HUES64 (cell line): ENCODE measurements around the gene FAM236B.
"Not testable (repeated sequence)": the region's sequence is repeated elsewhere in the genome, so short reads cannot be mapped to it uniquely, and the experiment has no call there.

Experiments
- H3K27ac ChIP-seq: 2 replicates; pipeline ENCODE4 v1.7.0; 2013; ENCODE audit warnings: low read depth, low read length, inconsistent platforms
- H3K27me3 ChIP-seq: 2 replicates; pipeline ENCODE4 v1.6.1; 2013; ENCODE audit warnings: mild to moderate bottlenecking, low read length; ENCODE audit not compliant: insufficient read depth
- H3K36me3 ChIP-seq: 2 replicates; pipeline ENCODE4 v1.6.1; 2013; ENCODE audit warnings: mild to moderate bottlenecking, low read length; ENCODE audit not compliant: insufficient read depth
- H3K4me1 ChIP-seq: 2 replicates; pipeline ENCODE4 v1.6.1; 2013; ENCODE audit warnings: mild to moderate bottlenecking, low read length, moderate library complexity; ENCODE audit not compliant: insufficient read depth
- H3K4me3 ChIP-seq: 2 replicates; pipeline ENCODE4 v1.5.1; 2013; ENCODE audit warnings: mild to moderate bottlenecking, low read length, moderate library complexity
- H3K9ac ChIP-seq: 2 replicates; pipeline ENCODE4 v1.6.1; 2013; ENCODE audit warnings: mild to moderate bottlenecking, low read depth, low read length
- H3K9me3 ChIP-seq: 2 replicates; pipeline ENCODE4 v1.6.1; 2013; ENCODE audit warnings: low read depth, low read length; ENCODE audit not compliant: insufficient read depth
- WGBS: fragments of 150-250, 120-280 bp; methylation state at CpG from one replicate; pipeline ENCODE4 v1.1.7; 2013; ENCODE audit warnings: missing lambda C conversion rate; 5-methylcytosine and 5-hydroxymethylcytosine counted together

The FAM236B gene

DNA sequence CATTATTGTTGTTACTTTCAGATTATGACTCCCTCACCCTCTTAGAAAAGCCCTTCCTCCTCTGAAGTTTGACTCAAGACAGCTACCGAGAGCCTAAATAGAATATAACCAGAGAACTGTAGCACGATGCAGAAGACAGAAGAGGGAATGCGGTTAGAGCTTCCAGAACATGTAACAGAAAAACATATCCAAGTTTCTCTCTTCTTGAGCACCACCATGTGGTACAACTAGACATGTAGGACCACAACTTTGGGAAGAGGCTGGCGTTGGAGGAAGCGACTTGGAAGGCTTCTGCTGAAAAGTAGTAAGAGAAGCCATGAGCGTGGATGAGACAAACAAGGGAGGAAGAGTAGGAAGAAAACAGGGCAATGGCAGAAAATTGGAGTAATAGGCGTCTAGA, 36.9 kb downstream of the FAM236B start:
- no CpG with 5 or more reads among the region's 7 CpGs for WGBS
- not testable (repeated sequence) for H3K27me3 ChIP-seq, H3K9me3 ChIP-seq

GRCh38 chrX:72735561-72735960, 46.9 kb downstream of the FAM236B start:
- no peaks in the 10 kb centered on the region for H3K4me1 ChIP-seq
- H3K36me3 ChIP-seq, result no peaks in the 10 kb centered on the region
- WGBS, result 100% methylated on average over 1 of the region's 1 CpG
- H3K9ac ChIP-seq, result no peak overlapping the region
- H3K4me3 ChIP-seq, result no peak overlapping the region
- no peak overlapping the region for H3K27ac ChIP-seq
- H3K27me3 ChIP-seq, result no peaks in the 10 kb centered on the region
- H3K9me3 ChIP-seq, result no peaks in the 10 kb centered on the region

More for the DNA sequence above, 36.9 kb downstream of the FAM236B start:
- not testable (repeated sequence) for H3K27ac ChIP-seq, H3K36me3 ChIP-seq, H3K4me1 ChIP-seq, H3K9ac ChIP-seq, H3K4me3 ChIP-seq

- not testable (repeated sequence) for H3K9me3 ChIP-seq, H3K27me3 ChIP-seq, H3K4me1 ChIP-seq, H3K9ac ChIP-seq, H3K36me3 ChIP-seq, H3K27ac ChIP-seq, H3K4me3 ChIP-seq
- WGBS, result 53% methylated on average over 8 of the region's 8 CpGs
These were observed 48.8 kb downstream of the FAM236B start for GRCh38 chrX:72733636-72734035.
